HG03025 (cell line): ENCODE data around the gene PLEKHF1.
"Not testable (repeated sequence)": the region's sequence is repeated elsewhere in the genome, so short reads cannot be mapped to it uniquely, and the experiment has no call there.

ENCODE experiments used
- ATAC-seq: cut with Tn5 transposase; IDR thresholded peaks from one replicate; pipeline ENCODE4 v1.9.1; 2021; ENCODE audit warnings: mild to moderate bottlenecking, moderate library complexity; ENCODE audit not compliant: unreplicated experiment, low FRiP score

PLEKHF1 gene

DNA sequence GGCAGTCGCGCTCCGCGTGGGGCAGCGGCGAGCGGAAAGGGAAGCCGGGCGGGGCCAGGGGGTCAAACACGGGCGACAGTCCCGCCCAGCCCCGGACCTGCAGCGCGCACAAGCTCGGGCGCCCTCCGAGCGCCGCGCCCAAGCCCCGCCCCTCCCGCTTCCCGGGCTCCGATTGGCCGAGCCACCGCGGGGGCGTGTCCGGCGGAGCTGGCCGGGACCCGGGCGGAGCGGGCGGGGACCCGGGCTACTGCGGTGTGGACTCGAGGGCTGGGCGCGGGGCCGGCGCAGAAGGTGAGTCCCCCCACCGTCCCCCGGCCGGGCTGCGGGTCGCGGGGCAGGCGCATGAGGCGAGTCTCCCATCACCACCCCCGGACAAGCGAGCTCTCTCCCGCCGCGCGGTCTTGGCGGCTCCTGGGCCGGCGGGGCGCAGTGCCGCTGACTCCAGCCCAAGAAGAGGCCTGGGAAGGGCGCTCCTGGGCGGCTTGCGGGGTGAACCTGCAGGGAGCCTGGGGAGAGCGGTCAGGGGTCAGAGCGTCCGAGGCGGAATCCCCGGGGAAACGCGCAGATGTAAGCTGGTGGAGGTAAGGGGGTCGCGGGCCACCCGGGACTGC, at the start of gene PLEKHF1:
PLEKHF1 (plus strand) TSS at position 247 of the 611 bp plus-strand sequence. CDS start 8,379 bp downstream, outside the sequence.
- peak; percentile 72 for ATAC-seq

DNA sequence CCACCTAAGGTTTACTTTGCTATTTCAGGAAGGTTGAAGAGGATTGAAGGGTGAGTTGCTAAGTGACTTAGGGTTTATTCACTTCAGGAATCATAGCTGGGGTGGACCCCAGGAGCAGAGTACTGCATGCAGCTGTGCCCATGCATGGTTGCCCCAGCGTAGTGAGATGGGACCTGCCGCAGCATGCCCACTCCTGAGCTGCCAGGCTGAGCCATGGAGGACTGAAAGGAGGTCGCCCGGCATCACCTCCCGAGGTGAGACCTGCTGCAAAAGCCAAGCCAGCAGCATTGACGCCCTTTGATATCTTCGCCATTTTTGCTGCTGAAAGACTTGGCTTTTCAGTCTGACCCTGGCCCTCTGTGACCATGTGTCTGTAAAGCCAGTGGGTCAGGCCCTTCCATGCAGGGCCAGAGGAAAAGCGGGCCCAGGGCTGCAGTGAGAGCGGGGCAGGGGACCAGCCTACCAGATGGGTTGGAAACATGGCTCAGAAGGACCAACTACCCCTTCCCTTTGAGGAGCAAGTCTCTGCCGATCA, 49.3 kb upstream of the PLEKHF1 start:
- no peak for ATAC-seq

GRCh38 chr19:29616541-29616940, 48.7 kb upstream of the PLEKHF1 start:
- no peak for ATAC-seq

- no peak for ATAC-seq
Measured at GRCh38 chr19:29617366-29618266, 47.6 kb upstream of the PLEKHF1 start.

GRCh38 chr19:29618434-29618833, 46.8 kb upstream of the PLEKHF1 start:
- ATAC-seq, result no peak

DNA sequence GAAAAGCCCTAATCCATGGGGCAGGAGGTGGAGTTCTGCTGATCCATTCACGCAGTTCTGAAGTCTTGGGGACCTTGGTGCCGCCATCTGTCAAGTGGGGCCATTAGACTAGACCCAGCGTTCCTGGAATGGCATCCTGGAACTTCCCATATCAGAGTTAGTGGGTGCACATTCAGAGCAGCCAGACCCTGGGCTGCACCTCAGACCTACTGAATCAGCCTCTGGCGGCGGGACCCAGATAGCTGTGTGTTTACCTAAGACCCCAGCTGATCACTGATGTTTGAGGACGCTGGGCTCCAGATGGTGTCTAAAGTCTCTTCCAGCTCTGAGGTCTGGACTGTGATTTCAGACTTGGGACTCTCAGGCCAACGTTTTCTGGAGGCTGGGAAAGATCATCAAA, 46.4 kb upstream of the PLEKHF1 start:
- ATAC-seq, result no peak

DNA sequence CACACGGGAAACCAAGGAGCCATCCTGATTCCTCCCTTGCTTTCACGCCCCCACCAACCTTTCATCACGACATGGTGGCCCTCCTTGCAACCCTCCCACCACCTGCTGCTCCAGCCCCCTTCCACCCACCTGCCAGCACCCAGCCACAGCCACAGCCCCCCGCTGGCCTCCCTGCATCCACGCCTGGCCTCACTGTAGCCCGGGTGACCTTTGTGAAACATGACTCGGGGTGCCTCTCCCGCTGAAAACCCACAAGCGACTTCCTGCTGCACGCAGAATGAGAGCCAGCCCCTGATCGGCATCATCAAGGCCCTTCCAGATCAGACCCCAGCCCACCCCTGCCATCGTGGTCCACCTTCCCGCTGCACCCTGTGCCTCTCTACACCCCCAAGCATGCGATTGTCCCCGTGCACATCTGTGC, 44.3 kb upstream of the PLEKHF1 start:
- no peak for ATAC-seq

- no peak for ATAC-seq
Measured at GRCh38 chr19:29622166-29623070, 42.8 kb upstream of the PLEKHF1 start.

GRCh38 chr19:29623726-29624488, 41.4 kb upstream of the PLEKHF1 start:
- ATAC-seq, result no peak

- ATAC-seq, result no peak
Measured at GRCh38 chr19:29624489-29625185, 40.6 kb upstream of the PLEKHF1 start.

DNA sequence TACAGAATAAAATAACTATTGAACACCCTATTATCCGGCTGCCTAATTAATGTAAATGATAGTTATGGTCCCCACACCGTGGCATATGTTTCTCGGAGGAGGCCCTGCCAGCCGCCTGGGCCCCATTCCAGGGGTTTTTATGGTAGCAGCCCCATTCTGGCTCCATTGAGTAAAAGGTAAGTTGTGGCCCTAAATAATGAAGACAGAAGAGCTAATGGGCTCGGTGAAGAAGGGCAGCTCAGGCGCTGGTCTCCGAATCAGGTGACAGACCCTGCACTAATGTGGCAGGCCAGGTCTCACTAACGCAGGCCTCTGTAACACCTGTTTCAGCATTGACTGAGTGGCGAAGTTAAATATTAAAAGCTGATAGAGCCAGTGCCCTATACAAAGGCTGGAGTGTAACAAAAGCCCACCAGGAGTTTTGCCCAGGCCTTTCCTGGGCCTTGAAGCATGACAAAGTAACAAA, 40.0 kb upstream of the PLEKHF1 start:
- no peak for ATAC-seq

- no peak for ATAC-seq
Measured at GRCh38 chr19:29626386-29626785, 38.9 kb upstream of the PLEKHF1 start.

DNA sequence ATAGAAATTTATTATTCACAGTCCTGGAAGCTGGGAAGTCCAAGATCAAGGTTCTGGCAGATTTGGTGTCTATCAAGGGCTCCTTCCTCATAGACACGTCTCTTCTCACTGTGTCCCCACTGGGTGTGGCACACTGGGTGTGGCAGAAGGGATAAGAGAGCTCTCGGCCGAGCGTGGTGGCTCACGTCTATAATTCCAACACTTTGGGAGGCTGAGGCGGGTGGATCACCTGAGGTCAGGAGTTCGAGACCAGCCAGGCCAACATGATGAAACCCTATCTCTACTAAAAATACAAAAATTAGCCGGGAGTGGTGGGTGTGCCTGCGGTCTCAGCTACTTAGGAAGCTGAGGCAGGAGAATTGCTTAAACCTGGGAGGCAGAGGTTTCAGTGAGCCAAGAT, 38.4 kb upstream of the PLEKHF1 start:
- ATAC-seq, result not testable (repeated sequence)

- no peak for ATAC-seq
Measured at GRCh38 chr19:29628661-29629385, 36.4 kb upstream of the PLEKHF1 start.

DNA sequence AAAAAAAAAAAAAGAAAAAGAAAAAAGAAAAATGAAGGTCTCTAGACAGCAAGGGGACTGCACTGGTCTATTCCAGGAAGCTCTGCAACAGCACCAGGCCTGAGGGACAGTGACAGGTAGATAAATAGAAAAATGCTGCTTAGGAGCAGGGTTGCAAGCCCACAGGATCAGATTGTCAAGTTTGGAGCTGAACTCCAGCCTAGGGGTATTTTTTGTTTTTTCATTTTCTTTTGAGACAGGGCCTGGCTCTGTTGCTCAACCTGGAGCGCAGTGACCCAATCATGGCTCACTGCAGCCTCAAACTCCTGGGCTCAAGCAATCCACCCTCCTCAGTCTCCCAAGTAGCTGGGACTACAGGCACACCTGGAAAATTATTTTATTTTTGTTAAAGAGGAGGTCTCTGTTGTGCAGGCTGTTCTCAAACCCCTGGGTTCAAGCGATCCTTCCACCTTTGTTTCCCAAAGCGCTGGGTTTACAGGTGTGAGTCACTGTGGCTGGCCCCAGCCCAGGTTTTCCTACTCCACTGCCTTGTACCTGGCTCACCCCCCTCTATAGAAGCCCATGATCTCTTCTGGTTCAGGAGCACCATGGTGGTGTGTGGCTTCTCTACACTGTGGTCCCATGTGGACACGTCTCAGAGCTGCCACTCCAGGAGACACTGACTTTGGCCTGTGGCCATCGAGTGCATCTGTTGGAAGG, 35.3 kb upstream of the PLEKHF1 start:
- no peak for ATAC-seq

- no peak for ATAC-seq
Measured at GRCh38 chr19:29630655-29631054, 34.6 kb upstream of the PLEKHF1 start.

DNA sequence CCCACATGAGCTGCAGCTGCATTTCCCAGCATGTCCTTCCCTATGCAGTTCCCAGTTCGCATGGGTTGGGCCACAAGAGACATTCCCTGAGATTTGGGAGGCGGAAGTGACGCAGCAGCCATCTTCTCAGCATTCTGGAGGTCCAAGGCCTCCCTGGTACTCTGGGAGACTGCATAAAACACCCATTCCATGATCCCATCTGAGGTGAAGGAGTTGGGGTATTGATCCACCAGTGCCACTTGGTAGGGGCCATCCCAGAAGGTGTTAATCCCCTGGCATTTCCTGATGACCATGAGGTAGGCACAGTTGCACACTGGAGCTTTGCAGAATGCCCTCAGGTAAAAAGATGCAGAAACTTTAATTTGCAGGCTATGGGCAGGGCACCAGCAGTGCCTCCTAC, 33.8 kb upstream of the PLEKHF1 start:
- no peak for ATAC-seq

DNA sequence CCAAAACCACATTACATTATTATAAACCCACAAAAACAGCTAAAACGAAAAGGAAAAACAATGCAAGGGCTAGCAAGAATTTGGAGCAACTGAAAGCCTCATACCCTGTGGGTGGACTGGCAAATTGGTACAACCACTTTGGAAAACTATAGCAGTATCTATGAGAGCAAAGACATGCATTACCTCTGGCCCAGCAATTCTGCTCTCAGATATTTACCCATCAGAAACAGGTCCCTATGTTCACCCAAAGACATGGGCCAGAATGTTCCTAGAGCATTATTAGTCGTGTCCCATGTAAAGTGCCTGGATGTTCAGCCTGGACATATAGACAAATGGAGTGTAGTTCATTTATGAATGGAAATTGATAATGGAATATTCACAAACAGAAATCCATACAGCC, 31.3 kb upstream of the PLEKHF1 start:
- no peak for ATAC-seq
